ENCODE data around the gene ZDHHC14.

- TF ChIP-seq POLR2A (IDR thresholded peaks at IDR 0.05) (no peak), CTCF (IDR thresholded peaks at IDR 0.05) (no peak), POLR2AphosphoS5 (IDR thresholded peaks at IDR 0.05; ENCODE audit: insufficient read depth in 1 of 2, low read depth in 1 of 2) (no peak)
Measured at GRCh38 chr6:157386023-157386422, 5.0 kb downstream of the ZDHHC14 start.

Measured in vagina (tissue), 2 donors.